ENCODE results near the gene DOLPP1. TPM values are rescaled to one million over a fixed set of nuclear protein-coding genes. Genes with fewer than 3 reads are reported as not detected.
A peak's percentile ranks its signal among the peaks of the same experiment; 100 is the strongest.

DOLPP1 gene
- total and polyA plus RNA-seq, 4 donors = 14.6 to 15.6 (median 15.0) TPM

GRCh38 chr9:129036241-129036922 lies 44.5 kb upstream of the DOLPP1 start, which contains the start of gene MIGA2 (continued):
- peak in 1 of 2 donors; percentile 24 for TF ChIP-seq JUND (IDR thresholded peaks at IDR 0.05)

DNA sequence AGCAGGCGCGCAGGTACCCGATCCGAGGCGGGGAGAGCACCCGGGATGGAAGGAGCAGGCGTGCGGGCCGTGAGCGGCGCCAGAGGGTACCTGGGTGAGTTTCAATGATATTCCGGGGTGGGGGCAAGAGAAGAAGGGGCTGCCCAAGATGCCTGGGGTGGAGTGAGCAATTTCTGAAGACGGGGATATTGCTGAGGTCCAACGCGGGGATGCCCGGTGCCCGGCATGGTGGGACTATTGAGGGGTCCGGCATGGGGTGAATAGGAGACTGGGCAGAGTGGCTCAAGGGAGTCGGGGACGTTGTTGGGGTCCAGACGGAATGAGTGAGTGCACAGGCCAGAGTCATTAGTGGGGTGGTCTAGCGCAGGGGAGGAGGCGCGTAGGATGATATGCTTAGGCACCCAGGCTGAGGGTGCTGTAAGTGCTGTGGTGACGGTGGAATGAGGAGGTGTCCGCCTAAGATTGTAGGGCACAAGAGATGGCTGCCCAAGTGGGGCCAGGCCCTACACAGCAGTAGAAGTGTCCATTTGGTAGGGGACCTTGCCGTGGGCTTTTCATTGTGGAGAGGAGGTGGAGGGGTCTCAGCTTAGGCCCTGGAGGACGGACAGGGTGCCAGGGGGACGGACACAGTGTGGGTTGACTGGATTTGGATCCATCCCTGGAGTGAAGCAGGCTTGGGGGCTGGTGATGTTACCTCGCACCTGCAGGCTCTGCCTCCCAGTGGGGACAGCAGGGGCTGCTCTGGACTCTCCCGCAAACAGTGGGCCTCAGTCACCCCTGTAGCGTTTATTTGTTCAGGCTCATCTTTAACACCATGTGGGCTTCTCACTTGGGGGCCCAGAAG lies 43.8 kb upstream of the DOLPP1 start:
- 15% methylated on average over 32 of the region's 32 CpGs for WGBS
- TF ChIP-seq REST (IDR thresholded peaks at IDR 0.05) (no peak), GABPA (IDR thresholded peaks at IDR 0.05 in 1 of 2, conservative IDR thresholded peaks at IDR 0.05 in 1 of 2) (no peak), RAD21 (IDR thresholded peaks at IDR 0.05) (no peak), FOXA2 (IDR thresholded peaks at IDR 0.05) (no peak), NR2F2 (IDR thresholded peaks at IDR 0.05) (no peak), TAF1 (conservative IDR thresholded peaks at IDR 0.05) (no peak)
- Histone ChIP-seq H3K9me3 (ENCODE audit: control insufficient read depth in 4 of 4, low read length in 3 of 4) (no peaks in the 10 kb centered on the region), H3K4me3 (ENCODE audit: low read depth in 1 of 3, low read length in 3 of 3) (peak overlapping the region; percentile 86 to 96 (median 87)), H3K9ac (ENCODE audit: low read depth in 1 of 2, low read length in 2 of 2) (peak overlapping the region; percentile 33 to 61), H3K27me3 (ENCODE audit: control insufficient read depth in 4 of 4, insufficient read depth in 4 of 4, low read length in 3 of 4) (no peaks in the 10 kb centered on the region), H3K36me3 (ENCODE audit: control insufficient read depth in 4 of 4, insufficient read depth in 3 of 4, low read depth in 1 of 4, low read length in 3 of 4) (peaks cover 0 to 5% (median 1%) of the 10 kb centered on the region in 4 donors), H3K27ac (ENCODE audit: low read depth in 1 of 2, low read length in 2 of 2) (no peak overlapping the region), H3K4me1 (ENCODE audit: control insufficient read depth in 4 of 4, insufficient read depth in 4 of 4, low read length in 3 of 4) (peaks cover 10 to 24% (median 19%) of the 10 kb centered on the region in 4 donors)
- peak; percentile 52 for DNase-seq (ENCODE audit: low spot score)

DNA sequence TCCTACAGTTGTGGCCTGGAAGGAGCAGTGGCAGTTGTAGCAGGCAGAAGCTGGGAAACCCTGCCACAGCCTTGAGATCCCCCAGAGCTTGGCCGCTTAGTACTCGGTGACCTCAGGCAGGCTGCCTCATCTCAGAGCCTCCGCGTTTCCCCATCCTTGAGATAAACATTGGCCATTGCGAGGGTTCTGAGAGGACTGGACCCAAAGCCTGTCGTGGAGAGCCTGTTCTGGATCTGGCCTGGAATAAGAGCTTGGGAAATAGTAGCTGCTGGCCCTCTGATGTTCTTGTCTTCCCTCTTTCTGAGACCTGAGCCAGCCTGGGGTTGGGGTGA lies 43.2 kb upstream of the DOLPP1 start:
- TF ChIP-seq HNF4A (conservative IDR thresholded peaks at IDR 0.05) (no peak), EGR1 (IDR thresholded peaks at IDR 0.05; ENCODE audit: low read depth in 2 of 2) (no peak), MAX (IDR thresholded peaks at IDR 0.05) (no peak), FOXA2 (IDR thresholded peaks at IDR 0.05) (no peak)
- Histone ChIP-seq H3K4me3 (ENCODE audit: low read depth in 1 of 3, low read length in 3 of 3) (peak overlapping the region in 1 of 3 donors; percentile 96), H3K27ac (ENCODE audit: low read depth in 1 of 2, low read length in 2 of 2) (no peak overlapping the region), H3K4me1 (ENCODE audit: control insufficient read depth in 4 of 4, insufficient read depth in 4 of 4, low read length in 3 of 4) (peaks cover 10 to 24% (median 19%) of the 10 kb centered on the region in 4 donors), H3K27me3 (ENCODE audit: control insufficient read depth in 4 of 4, insufficient read depth in 4 of 4, low read length in 3 of 4) (no peaks in the 10 kb centered on the region), H3K36me3 (ENCODE audit: control insufficient read depth in 4 of 4, insufficient read depth in 3 of 4, low read depth in 1 of 4, low read length in 3 of 4) (peaks cover 0 to 11% (median 4%) of the 10 kb centered on the region in 4 donors), H3K9ac (ENCODE audit: low read depth in 1 of 2, low read length in 2 of 2) (no peak overlapping the region), H3K9me3 (ENCODE audit: control insufficient read depth in 4 of 4, low read length in 3 of 4) (no peaks in the 10 kb centered on the region)
- 61% methylated on average over 6 of the region's 6 CpGs for whole genome bisulfite sequencing
- DNase-seq (ENCODE audit: low spot score) = no peak
